Liver (tissue), 3 donors: ENCODE measurements around the gene SLC25A22.

Experiments used
- CTCF ChIP-seq: fragments of 150-350 bp; IDR thresholded peaks from 2 replicates; pipeline ENCODE4 v1.5.1; 2017; ENCODE audit warnings: improper control_type of control experiment, low read depth, low read length; ENCODE audit not compliant: missing input control
- FOXA1 ChIP-seq: IDR thresholded peaks from 2 replicates; pipeline ENCODE4 v1.6.1; 2016; ENCODE audit warnings: antibody characterized with exemption
- MAX ChIP-seq: IDR thresholded peaks from 2 replicates; pipeline ENCODE4 v1.6.1; 2016; ENCODE audit warnings: antibody characterized with exemption
- RXRA ChIP-seq, 2 donors: IDR thresholded peaks; 2 replicates each; pipeline ENCODE4 v1.6.1; 2017 to 2018; ENCODE audit warnings: antibody characterized with exemption in 2 of 2, mild to moderate bottlenecking in 1 of 2
- SP1 ChIP-seq: IDR thresholded peaks from 2 replicates; pipeline ENCODE4 v1.6.1; 2018; ENCODE audit warnings: antibody characterized with exemption, mild to moderate bottlenecking
- donor health status: healthy.
- donor health status: healthy.

- TF ChIP-seq RXRA (IDR thresholded peaks at IDR 0.05) (no peak), MAX (no peak), CTCF (no peak), FOXA1 (no peak), SP1 (no peak)
Measured at GRCh38 chr11:778976-779954, 18.8 kb downstream of the SLC25A22 start.
